WTC11 (cell line): ENCODE data around the gene UBE2J2. TPM values are rescaled to one million over a fixed set of nuclear protein-coding genes. Genes with fewer than 3 reads are reported as not detected.

Experiments used
- ATAC-seq: fragments of 200-7000 bp; cut with Tn5 transposase; 2 replicates; pipeline ENCODE4 v1.10.0; 2021; ENCODE audit warnings: mild to moderate bottlenecking, moderate library complexity
- CTCF ChIA-PET: fragments of 300-600 bp; sonication (Branson Sonifier 250); formaldehyde crosslinking; loops from one replicate; lab custom pipeline; 2021; ENCODE audit warnings: antibody characterized with exemption; lab: Charles Lee
- POLR2A ChIA-PET: fragments of 350-600 bp; sonication (Branson Sonifier 250); formaldehyde crosslinking; loops from one replicate; lab custom pipeline; 2021; ENCODE audit warnings: antibody characterized with exemption; lab: Charles Lee
- DNase-seq: peaks from one replicate; pipeline ENCODE4 v3.0.0; 2021; ENCODE audit warnings: low spot score
- H3K27ac Mint-ChIP-seq: 2 replicates; pipeline ENCODE4 v1.8.0; 2021; ENCODE audit warnings: mixed read lengths
- H3K27me3 Mint-ChIP-seq: 2 replicates; pipeline ENCODE4 v1.8.0; 2021; ENCODE audit warnings: low read depth, mild to moderate bottlenecking, moderate library complexity, mixed read lengths
- H3K36me3 Mint-ChIP-seq: 2 replicates; pipeline ENCODE4 v1.8.0; 2021; ENCODE audit warnings: mixed read lengths
- H3K4me1 Mint-ChIP-seq: 2 replicates; pipeline ENCODE4 v1.8.0; 2022; ENCODE audit warnings: mixed read lengths
- H3K4me3 Mint-ChIP-seq: 2 replicates; pipeline ENCODE4 v1.8.0; 2021; ENCODE audit warnings: mild to moderate bottlenecking, moderate library complexity, mixed read lengths
- H3K9me3 Mint-ChIP-seq: 2 replicates; pipeline ENCODE4 v1.8.0; 2021; ENCODE audit warnings: mixed read lengths
- AFF4 ChIP-seq: sonication (generic); formaldehyde crosslinking; IDR thresholded peaks from 2 replicates; pipeline ENCODE4 v1.8.1; 2023; ENCODE audit warnings: mild to moderate bottlenecking, missing genetic modification reagents, borderline replicate concordance
- CREM ChIP-seq: sonication (generic); formaldehyde crosslinking; IDR thresholded peaks from 2 replicates; pipeline ENCODE4 v1.8.1; 2022; ENCODE audit warnings: mild to moderate bottlenecking, missing genetic modification reagents, moderate library complexity
- ELF4 ChIP-seq: sonication (generic); formaldehyde crosslinking; IDR thresholded peaks from 2 replicates; pipeline ENCODE4 v1.8.1; 2022; ENCODE audit warnings: low read depth, mild to moderate bottlenecking, moderate library complexity, missing genetic modification reagents
- EMX1 ChIP-seq: fragments of 250-450 bp; sonication (Bioruptor Pico); IDR thresholded peaks from 2 replicates; pipeline ENCODE4 v1.8.0; 2021; ENCODE audit warnings: mild to moderate bottlenecking
- ETV6 ChIP-seq: sonication (generic); formaldehyde crosslinking; IDR thresholded peaks from 2 replicates; pipeline ENCODE4 v1.8.1; 2022; ENCODE audit warnings: mild to moderate bottlenecking, missing genetic modification reagents
- IRF2 ChIP-seq: sonication (generic); formaldehyde crosslinking; IDR thresholded peaks from 2 replicates; pipeline ENCODE4 v1.8.0; 2022; ENCODE audit warnings: low read depth, missing genetic modification reagents, borderline replicate concordance
- JUN ChIP-seq: sonication (generic); formaldehyde crosslinking; IDR thresholded peaks from 2 replicates; pipeline ENCODE4 v1.8.0; 2023; ENCODE audit warnings: mild to moderate bottlenecking, missing genetic modification reagents
- KAT7 ChIP-seq: sonication (generic); formaldehyde crosslinking; IDR thresholded peaks from 2 replicates; pipeline ENCODE4 v1.8.1; 2023; ENCODE audit warnings: missing genetic modification reagents, mild to moderate bottlenecking, borderline replicate concordance
- MXD4 ChIP-seq: fragments of 250-450 bp; sonication (Bioruptor Pico); IDR thresholded peaks from 2 replicates; pipeline ENCODE4 v1.8.0; 2021; ENCODE audit warnings: mild to moderate bottlenecking, moderate library complexity, borderline replicate concordance
- ZMAT4 ChIP-seq: fragments of 250-450 bp; sonication (Bioruptor Pico); IDR thresholded peaks from 2 replicates; pipeline ENCODE4 v1.9.0; 2021; ENCODE audit warnings: mild to moderate bottlenecking
- ZNF219 ChIP-seq: sonication (generic); formaldehyde crosslinking; IDR thresholded peaks from 2 replicates; pipeline ENCODE4 v1.8.0; 2023; ENCODE audit warnings: missing genetic modification reagents, mild to moderate bottlenecking, borderline replicate concordance
- ZNF425 ChIP-seq: fragments of 250-450 bp; sonication (Bioruptor Pico); conservative IDR thresholded peaks from 2 replicates; pipeline ENCODE4 v1.9.0; 2021; ENCODE audit warnings: mild to moderate bottlenecking
- total RNA-seq: library from RNA; stranded (reverse); gene quantifications from 3 replicates; pipeline ENCODE4 v1.2.3, GENCODE V29; 2021
- TF ChIP-seq, protein P1 (sequence below): fragments of 250-450 bp; sonication (Bioruptor Pico); IDR thresholded peaks from 2 replicates; pipeline ENCODE4 v2.1.2; 2022; ENCODE audit warnings: mild to moderate bottlenecking, moderate library complexity
- TF ChIP-seq, protein P2 (sequence below): fragments of 200-600 bp; IDR thresholded peaks from 2 replicates; pipeline ENCODE4 v1.8.0; 2022; ENCODE audit warnings: antibody characterized with exemption
- TF ChIP-seq, protein P3 (sequence below): sonication (generic); formaldehyde crosslinking; IDR thresholded peaks from 2 replicates; pipeline ENCODE4 v1.8.1; 2022; ENCODE audit warnings: low read depth, missing genetic modification reagents, borderline replicate concordance
- TF ChIP-seq, protein P4 (sequence below): sonication (generic); formaldehyde crosslinking; conservative IDR thresholded peaks from 2 replicates; pipeline ENCODE4 v1.8.1; 2022; ENCODE audit warnings: mild to moderate bottlenecking, missing genetic modification reagents
- TF ChIP-seq, protein P5 (sequence below): sonication (generic); formaldehyde crosslinking; IDR thresholded peaks from 2 replicates; pipeline ENCODE4 v1.8.0; 2023; ENCODE audit warnings: missing genetic modification reagents

The UBE2J2 gene
- total RNA-seq, 1 experiment from 2014 or later, result 72.2 TPM

DNA sequence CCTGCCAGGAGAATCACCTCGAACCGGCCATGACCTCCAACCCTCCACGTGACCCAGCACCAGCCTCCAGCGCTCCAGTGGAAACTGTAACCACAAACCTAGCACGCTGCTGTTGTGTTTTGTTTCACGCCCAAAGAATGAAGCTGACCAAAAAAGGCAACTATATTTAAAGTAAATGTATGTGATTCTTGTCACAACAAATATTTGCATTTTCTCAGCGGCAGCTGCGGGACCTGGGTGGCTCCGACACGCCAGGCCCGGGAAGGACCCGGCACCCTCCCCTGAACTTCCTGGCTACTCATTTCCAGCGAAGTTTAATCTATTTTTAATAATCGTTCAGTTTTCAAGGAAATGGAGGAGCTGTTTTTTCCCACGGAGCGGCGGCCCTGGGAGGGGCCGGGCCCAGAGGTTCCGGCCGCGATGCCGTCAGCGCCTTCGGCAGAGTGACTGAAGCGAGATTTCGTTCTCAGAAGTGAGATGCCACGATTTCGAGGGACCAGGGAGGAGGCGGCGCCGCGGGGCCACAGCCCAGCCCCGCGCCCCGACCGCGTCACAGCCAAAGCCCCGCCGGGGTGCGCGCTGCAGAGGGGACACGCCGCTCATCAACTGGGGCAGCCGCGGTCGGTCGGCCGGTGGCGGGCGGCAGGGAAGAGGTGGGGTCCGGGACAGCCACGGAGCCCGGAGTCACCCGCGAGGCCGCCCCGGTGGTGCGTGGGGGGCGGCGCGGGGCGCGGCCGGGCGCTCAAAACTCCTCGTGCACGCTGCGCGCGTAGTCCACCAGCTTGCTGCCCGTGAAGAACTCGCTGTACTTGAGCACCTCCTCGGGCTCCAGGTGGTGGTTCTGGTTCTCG lies 56.7 kb downstream of the UBE2J2 start:
- DNase-seq (no peak), ATAC-seq (no peak)
- no peak overlapping the region for H3K4me3 Mint-ChIP-seq
- TF ChIP-seq, protein P1, sequence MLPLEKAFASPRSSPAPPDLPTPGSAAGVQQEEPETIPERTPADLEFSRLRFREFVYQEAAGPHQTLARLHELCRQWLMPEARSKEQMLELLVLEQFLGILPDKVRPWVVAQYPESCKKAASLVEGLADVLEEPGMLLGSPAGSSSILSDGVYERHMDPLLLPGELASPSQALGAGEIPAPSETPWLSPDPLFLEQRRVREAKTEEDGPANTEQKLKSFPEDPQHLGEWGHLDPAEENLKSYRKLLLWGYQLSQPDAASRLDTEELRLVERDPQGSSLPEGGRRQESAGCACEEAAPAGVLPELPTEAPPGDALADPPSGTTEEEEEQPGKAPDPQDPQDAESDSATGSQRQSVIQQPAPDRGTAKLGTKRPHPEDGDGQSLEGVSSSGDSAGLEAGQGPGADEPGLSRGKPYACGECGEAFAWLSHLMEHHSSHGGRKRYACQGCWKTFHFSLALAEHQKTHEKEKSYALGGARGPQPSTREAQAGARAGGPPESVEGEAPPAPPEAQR (CRISPR knock-in tag), result no peak
- H3K27ac Mint-ChIP-seq, result peak overlapping the region; percentile 20; the same call in 1 of the 2 replicates
- H3K4me1 Mint-ChIP-seq, result no peaks in the 10 kb centered on the region
- POLR2A ChIA-PET, result interaction anchor here (0.6 kb wide), 1 partner anchor 76 kb away, joined by 3 read pairs; no protein-coding TSS in a partner anchor
- CTCF ChIA-PET, result interaction anchor here (1.2 kb wide), 1 partner anchor 215 kb away, joined by 3 read pairs; no protein-coding TSS in a partner anchor
- no peaks in the 10 kb centered on the region for H3K9me3 Mint-ChIP-seq
- H3K27me3 Mint-ChIP-seq, result no peaks in the 10 kb centered on the region
- no peaks in the 10 kb centered on the region; the same call in 1 of the 2 replicates for H3K36me3 Mint-ChIP-seq

- H3K4me3 Mint-ChIP-seq, result no peak overlapping the region
- no peaks in the 10 kb centered on the region for H3K9me3 Mint-ChIP-seq
- no peaks in the 10 kb centered on the region for H3K4me1 Mint-ChIP-seq
- POLR2A ChIA-PET, result interaction anchor here (1.2 kb wide), 1 partner anchor 21 kb away, joined by 4 read pairs; no protein-coding TSS in a partner anchor
- no peak overlapping the region for H3K27ac Mint-ChIP-seq
- ATAC-seq (no peak), DNase-seq (no peak)
- no peaks in the 10 kb centered on the region for H3K27me3 Mint-ChIP-seq
- no peaks in the 10 kb centered on the region; the same call in 1 of the 2 replicates for H3K36me3 Mint-ChIP-seq
- CTCF ChIA-PET, result no interaction called here
- TF ChIP-seq, protein P2, sequence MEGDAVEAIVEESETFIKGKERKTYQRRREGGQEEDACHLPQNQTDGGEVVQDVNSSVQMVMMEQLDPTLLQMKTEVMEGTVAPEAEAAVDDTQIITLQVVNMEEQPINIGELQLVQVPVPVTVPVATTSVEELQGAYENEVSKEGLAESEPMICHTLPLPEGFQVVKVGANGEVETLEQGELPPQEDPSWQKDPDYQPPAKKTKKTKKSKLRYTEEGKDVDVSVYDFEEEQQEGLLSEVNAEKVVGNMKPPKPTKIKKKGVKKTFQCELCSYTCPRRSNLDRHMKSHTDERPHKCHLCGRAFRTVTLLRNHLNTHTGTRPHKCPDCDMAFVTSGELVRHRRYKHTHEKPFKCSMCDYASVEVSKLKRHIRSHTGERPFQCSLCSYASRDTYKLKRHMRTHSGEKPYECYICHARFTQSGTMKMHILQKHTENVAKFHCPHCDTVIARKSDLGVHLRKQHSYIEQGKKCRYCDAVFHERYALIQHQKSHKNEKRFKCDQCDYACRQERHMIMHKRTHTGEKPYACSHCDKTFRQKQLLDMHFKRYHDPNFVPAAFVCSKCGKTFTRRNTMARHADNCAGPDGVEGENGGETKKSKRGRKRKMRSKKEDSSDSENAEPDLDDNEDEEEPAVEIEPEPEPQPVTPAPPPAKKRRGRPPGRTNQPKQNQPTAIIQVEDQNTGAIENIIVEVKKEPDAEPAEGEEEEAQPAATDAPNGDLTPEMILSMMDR, result no peak
- TF ChIP-seq IRF2 (CRISPR knock-in tag), result no peak
- TF ChIP-seq ZMAT4 (CRISPR knock-in tag), result no peak
- TF ChIP-seq KAT7 (CRISPR knock-in tag), result no peak
- TF ChIP-seq, protein P3, sequence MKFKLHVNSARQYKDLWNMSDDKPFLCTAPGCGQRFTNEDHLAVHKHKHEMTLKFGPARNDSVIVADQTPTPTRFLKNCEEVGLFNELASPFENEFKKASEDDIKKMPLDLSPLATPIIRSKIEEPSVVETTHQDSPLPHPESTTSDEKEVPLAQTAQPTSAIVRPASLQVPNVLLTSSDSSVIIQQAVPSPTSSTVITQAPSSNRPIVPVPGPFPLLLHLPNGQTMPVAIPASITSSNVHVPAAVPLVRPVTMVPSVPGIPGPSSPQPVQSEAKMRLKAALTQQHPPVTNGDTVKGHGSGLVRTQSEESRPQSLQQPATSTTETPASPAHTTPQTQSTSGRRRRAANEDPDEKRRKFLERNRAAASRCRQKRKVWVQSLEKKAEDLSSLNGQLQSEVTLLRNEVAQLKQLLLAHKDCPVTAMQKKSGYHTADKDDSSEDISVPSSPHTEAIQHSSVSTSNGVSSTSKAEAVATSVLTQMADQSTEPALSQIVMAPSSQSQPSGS (CRISPR knock-in tag), result no peak
- TF ChIP-seq, protein P4, sequence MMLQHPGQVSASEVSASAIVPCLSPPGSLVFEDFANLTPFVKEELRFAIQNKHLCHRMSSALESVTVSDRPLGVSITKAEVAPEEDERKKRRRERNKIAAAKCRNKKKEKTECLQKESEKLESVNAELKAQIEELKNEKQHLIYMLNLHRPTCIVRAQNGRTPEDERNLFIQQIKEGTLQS (CRISPR knock-in tag), result no peak
- no peak for TF ChIP-seq CREM (CRISPR knock-in tag)
- TF ChIP-seq AFF4, result no peak
- TF ChIP-seq ELF4 (CRISPR knock-in tag), result no peak
- no peak for TF ChIP-seq ETV6 (CRISPR knock-in tag)
- no peak for TF ChIP-seq MXD4 (CRISPR knock-in tag)
- TF ChIP-seq, protein P5, sequence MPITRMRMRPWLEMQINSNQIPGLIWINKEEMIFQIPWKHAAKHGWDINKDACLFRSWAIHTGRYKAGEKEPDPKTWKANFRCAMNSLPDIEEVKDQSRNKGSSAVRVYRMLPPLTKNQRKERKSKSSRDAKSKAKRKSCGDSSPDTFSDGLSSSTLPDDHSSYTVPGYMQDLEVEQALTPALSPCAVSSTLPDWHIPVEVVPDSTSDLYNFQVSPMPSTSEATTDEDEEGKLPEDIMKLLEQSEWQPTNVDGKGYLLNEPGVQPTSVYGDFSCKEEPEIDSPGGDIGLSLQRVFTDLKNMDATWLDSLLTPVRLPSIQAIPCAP (CRISPR knock-in tag), result no peak
- no peak for TF ChIP-seq ZNF425
- no peak for TF ChIP-seq JUN
- no peak for TF ChIP-seq ZNF219
- no peak for TF ChIP-seq EMX1 (CRISPR knock-in tag)
- TF ChIP-seq, protein P1 (CRISPR knock-in tag), result no peak
Measured at GRCh38 chr1:1215881-1216605, 57.6 kb downstream of the UBE2J2 start.
